Stimulated activated CD8-positive, alpha-beta memory T cell treated with anti-CD3 and anti-CD28 coated beads, Interleukin-2, amount 100 ng/mL, for 1 hour (primary cell): Measurements from ENCODE around the gene ZMPSTE24.

ENCODE experiments used
- DNase-seq, 2 donors: peaks; one replicate each; pipeline ENCODE4 v3.0.0-alpha.2; 2020; ENCODE audit warnings: low read depth in 2 of 2

The ZMPSTE24 gene

DNA sequence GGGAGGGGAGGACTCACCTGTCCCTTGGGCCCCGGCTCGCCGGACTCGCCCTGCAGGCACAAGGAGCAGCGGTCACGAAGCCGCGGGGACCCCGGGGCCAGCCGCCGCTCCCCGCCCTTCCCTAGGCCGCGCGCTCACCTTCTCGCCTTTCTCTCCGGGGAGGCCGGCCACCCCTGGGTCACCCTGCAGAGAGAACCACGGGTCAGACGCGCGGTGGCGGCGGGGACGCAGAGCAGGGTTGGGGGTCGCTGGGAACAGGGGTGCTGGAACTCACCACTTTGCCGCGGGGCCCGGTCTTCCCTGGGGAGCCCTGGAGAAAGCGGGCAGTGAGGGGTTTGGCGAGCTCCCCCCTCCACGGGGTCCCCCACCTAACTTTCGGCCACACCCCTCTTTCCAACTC is 45.8 kb downstream of the ZMPSTE24 start:
- DNase-seq, result no peak

DNA sequence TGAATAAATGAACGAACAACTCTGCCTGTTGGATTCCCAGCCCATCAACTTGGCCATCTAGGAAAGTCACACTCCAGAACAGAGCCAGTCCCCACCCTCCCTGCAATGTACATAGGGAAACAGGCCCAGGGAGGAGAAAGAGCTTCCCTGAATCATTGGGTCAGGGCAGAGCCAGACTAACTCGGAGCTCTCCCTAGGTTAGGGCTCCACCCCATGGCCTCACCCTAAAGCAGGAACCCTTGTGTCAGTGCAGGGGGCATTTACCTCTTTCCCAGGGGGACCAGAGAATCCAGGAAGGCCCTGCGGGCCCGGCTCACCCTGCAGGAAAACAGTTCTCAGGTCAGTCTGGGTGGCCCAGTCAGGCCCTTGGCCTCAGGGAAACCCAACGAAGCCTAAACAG is 47.4 kb downstream of the ZMPSTE24 start:
- no peak for DNase-seq

DNA sequence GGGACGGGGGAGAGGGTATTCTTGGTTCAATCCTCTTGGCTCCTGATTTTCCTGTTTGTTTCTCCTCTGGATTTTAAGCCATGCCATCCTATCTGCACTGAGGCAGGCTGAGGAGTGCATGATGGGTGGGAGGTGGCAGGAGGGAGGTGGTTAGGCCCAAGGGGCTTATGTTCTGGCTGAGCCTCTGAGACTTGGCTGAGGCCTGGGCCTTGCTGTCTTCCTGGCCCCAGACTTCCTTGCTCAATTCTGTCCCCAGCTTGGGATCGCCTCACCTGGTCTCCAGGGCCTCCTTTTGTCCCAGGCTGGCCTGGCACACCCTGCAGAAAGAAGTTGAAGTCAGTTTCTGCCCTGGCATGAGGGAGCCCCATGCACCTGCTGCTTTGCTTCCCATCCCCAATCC is 47.8 kb downstream of the ZMPSTE24 start:
- no peak for DNase-seq

DNA sequence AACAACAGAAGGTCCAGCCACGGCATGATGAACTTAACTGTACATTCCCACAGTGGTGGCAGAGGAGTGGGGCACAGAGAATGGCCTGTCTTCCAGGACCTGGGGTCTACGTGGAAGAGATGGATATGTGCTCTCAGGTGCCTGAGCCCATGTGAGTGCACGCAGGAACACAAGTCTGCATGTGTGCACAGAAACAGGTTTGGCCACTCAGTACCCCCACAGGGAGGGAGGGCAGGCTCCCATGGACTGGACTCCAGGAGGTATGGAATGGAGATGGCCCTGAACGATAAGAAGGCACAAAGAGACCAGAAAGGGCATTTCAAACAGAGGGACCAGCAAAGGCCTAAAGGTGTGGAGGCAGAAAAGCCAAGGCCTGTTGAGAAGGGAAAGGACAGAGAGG is 48.3 kb downstream of the ZMPSTE24 start:
- DNase-seq, result no peak

DNA sequence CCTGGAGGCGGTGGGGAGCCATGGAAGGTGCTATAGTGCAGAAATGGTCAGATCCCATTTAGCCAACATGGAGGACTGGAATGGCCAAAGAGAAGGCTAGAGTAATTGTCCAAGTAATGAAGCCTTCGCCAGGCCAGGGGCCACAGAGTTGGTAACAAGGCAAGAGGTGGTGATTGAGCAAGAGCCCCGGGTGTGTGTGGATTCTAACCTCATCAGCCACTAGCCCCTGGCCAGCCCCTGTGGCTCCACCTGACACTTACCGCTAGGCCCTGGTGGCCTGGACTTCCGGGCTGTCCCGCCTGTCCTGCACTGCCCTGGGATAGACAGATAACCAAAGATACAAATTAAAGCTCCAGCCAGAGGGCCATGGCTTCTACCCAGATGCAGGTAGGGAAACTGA is 49.1 kb downstream of the ZMPSTE24 start:
- DNase-seq, result no peak

DNA sequence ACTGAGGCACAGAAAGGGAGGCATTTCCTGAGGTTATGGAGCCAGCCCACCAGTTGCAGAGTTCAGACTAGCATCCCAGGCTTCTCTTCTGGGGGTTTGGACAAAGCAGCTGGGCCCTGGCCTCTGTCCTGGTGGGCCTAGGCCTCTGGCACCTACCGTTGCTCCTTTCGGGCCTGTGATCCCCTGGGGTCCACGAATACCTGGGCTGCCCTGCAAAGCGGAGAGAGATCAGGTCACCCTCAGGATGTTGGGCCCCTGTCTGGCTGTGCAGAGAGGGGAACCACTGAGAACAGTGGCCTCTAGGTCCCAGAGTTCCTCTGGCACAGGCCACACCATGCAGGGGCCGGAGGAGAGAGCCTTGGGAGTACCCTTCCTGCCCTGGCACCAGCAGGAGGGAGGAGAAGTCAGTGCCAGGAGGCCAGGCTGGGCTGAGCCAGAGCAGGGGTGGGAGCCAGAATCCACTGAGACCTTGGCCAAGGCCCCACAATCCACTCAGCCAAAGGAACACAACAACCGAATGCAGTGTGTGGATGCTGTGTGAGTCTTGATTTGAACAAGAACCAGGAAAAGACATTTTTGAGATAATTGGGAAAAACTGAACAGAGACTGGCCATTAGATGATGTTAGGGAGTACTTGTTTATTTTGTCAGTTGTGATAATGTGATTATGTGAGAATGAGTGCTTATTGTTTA is 50.1 kb downstream of the ZMPSTE24 start:
- DNase-seq, result no peak

DNA sequence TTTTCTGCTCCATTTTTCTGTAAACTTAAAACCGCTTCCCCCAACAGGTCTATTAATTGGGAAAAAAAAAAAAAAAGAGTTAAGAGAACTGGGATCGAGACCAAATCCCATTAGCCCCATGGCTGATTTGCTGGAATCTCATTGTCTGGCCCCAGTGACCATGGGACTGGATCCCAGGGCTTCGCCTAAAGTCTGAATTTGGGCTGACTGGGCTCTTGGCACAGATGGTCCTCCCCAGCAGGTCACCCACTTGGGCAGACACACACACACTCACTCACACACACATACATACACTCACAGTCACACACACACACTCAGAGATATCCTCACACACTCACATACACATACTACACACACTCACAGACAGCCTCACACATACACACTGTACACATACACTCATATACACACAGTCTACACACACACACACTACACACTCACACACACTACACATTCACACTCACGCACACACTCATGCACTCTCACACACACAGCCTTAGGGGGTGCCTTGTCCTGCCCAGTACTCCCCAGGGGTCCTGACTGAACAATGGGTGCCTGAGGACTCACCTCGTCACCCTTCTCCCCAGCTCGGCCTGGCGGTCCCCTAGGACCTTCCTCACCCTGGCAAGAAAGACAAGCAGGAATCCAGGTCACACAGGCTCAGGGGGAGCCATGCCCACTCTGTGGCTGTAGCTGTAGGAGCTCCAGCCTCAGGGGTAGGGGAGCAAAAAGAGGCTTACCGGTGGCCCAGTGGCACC is 51.5 kb downstream of the ZMPSTE24 start:
- no peak for DNase-seq

DNA sequence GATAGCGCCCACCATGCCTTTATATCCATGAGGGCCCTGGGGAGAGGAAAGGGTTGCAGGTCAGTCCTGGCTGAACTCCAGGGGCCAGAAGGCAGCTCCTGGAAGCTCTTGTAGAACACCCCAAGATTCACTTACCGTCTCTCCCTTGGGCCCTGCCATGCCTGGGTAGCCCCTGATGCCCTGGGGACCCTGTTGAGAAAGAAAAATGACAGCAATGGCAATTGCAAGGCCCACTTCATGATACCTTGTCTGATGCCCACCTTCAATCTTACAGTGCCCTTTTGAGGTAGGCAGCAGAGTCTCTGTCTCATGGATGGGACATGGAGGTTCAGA is 52.1 kb downstream of the ZMPSTE24 start:
- DNase-seq, result no peak

DNA sequence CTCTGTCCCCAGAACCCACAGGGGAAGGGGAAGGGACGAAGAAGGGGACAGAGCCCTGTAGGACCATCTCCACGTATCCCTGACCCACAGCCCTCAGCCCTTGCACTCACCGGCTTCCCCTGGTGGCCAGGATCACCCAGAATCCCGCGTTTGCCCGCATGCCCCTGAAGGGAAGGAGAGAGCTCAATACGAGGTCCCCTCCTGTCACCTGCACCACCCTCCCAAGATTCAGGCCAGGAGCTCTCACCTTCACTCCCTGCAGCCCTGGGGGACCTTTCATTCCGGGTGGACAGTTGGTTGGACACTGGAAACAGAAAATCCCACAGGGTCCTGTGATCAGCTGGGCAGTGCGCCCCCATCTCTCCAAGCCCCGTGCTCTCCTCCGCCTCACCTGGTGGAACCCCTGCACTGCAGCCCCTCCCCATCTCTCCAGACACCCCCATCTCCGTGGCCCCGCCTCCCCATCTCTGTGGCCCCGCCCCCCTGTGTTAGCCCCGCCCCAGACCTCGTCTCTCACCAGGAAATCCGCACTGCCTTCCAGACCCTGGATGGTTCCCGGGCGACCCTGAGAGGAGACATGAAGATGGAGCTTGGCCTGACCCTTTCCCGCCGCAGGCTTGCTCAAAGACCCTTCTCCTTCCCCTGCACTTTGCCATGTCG is 53.1 kb downstream of the ZMPSTE24 start:
- DNase-seq, result no peak

DNA sequence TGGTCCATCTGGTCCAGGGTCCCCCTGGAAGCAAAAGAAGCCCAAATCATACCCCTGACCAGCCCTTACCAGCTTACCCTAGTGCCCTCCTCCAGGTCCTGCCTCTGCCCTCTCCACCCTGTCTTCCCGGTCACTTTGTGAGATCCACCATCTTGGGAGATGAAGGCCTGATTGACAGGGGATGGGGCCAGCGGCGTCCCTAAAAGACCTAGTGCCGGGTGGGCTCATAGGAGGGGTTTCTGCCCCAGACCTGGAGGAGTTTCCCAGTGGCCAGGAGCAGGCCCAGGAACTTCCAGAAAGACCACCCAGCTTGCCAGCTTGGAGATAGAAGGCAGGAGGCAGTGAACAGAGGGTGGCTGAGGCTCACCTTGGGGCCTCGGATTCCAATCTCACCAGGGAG is 53.7 kb downstream of the ZMPSTE24 start:
- no peak for DNase-seq

DNA sequence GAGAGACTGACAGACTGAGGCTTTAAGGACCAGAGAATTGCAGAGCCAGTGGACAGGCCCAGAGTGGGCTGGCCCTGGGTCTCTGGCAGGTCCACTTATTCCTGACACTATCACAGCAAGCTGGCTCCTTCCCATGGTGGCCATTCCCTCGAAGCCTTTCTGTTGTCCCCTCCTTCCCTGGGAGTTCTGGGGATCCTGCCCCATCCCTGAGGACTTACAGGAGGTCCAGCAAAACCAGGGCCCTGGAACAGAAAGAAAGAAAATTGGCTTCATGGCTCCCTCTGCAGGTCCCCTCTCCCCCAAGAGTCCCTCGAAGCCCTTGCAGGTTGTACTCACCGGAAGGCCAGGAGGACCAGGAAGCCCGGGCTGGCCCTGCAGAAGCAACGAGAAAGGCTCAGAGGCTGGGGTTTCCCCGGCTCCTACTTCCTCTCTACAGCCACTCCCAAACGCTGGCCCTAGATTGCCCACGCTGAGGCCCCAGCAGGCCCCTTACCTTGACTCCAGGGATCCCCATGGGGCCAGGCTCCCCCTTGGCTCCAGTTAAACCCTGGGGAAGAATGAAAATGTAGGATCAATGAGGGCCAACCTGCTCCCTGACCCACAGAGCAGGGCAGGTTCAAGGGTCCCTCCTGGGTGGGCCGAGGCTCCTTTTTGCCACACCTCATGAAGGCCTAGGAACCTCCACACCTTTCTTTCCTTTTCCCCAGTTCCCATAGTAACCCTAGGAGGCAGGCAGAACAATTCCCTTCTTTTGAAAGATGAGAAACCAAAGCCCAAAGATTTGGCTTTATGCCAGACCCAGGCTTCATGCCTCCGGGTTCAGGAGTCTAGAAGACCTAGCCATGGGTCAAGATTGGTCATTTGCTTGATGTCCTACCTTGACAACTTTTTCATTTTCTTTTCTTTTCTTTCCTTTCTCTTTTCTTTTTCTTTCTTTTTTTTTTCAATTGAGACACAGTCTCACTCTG is 54.5 kb downstream of the ZMPSTE24 start:
- DNase-seq, result no peak

DNA sequence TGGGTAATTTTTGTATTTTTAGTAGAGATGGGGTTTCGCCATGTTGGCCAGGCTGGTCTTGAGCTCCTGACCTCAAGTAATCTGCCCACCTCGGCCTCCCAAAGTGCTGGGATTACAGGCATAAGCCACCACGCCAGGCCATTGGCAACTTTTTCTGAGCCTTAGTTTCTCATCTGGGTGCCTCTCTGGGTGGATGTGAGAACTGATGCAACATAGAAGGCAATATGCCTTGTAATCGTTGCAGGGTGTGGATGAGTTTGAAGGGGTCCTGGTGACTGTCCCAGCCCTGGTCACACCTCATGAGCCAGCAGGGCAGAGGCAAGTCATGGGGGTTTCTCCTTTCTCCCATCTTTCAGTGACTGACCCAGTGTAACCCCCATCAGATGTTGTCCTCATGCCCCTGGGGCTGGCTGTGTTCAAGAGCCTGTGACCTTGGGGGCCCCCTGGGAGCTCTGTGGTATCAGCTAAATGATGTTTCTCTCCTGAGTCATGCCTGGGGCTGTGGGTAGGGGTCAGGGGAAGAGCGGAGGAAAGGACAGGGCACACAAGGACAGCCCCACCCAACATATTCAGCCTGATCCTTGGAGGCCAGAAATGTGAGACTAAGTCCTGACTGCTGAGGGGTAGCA is 55.4 kb downstream of the ZMPSTE24 start:
- DNase-seq, result no peak

DNA sequence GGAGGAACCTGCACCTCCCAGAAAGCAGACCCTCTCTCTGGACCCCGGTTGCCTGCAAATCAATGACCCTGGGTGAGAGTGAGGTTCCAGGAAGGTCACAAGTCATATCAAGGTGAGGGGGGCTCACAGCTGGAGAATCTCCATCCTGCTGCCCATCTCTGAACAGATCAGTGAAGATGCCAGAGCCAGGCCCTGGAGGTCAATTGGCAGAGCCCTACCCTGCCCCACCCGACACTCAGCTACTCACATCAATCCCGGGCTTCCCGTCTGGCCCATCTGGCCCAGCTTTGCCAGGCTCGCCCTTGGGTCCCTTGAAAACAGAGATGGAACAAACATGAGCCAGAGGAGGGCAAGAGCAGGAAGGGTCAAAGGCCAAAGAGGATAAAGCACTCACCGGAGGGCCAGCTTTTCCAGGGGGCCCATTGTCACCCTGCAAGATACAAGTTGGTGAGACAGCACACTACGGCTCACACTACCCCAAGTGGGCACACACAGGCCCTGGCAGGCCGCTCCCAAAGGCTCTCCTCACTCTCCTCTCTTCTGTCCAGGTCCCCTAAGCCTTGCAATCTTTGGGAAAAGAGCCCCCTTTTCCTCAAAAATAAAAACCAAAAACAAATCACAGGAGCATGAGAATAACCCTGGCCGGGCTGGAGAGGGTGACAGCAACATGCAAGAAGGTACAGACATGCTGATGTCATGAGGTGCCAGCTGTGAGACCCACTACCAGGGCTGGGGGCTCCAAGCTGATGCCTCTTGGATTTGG is 56.1 kb downstream of the ZMPSTE24 start:
- no peak for DNase-seq

DNA sequence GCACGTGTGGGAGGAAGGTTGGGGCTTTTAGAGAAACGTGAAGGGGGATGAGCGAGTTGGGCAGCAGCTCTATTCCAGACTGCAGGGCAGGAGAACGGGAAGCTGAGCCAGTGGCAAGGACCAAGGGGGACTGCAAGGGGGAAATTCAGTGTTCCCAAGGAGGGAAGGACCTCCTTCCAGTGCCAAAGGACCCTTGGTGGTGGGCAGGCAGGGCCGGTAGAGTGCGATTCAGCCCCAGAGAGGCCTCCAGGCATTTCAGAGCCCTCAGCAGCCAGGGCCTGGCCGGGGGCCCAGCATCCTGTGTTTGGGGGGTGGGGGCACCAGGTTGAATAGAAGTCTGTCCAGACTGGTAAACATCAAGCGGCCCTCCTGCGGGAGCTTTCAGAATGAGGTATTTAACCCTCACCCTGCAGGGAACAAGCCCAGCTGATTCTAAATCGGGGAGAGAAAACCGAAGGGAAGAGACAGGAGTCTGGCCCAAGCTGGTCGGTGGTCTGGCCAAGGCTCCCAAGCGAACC is 56.7 kb downstream of the ZMPSTE24 start:
- DNase-seq, result no peak

DNA sequence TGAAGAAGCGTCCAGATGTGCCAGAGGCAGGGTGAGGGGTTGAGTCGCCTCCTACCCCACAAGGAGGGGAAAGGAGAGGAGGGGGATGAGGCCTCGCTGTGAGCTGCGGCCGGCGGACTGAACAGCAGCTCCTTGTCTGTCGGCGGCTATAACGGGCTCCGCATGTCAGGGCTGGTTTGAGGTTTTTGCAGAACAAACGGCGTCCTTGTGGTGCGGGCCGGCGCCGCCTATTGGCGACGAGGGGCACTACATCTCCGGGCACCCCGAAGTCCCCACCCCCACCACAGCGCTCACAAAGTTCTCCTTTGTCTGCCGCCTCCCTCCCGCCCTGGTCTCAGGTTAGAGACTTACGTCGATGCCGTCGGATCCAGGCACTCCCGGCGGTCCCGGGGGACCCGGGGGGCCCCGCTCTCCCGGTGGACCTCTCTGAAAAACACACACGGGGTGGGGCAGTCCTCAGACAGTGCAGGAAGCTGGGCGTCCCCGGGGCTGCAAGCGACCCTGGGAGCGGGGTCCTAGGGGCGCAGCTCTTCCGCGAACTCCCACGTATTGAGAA is 57.3 kb downstream of the ZMPSTE24 start:
- peak; percentile 67 to 68 for DNase-seq

DNA sequence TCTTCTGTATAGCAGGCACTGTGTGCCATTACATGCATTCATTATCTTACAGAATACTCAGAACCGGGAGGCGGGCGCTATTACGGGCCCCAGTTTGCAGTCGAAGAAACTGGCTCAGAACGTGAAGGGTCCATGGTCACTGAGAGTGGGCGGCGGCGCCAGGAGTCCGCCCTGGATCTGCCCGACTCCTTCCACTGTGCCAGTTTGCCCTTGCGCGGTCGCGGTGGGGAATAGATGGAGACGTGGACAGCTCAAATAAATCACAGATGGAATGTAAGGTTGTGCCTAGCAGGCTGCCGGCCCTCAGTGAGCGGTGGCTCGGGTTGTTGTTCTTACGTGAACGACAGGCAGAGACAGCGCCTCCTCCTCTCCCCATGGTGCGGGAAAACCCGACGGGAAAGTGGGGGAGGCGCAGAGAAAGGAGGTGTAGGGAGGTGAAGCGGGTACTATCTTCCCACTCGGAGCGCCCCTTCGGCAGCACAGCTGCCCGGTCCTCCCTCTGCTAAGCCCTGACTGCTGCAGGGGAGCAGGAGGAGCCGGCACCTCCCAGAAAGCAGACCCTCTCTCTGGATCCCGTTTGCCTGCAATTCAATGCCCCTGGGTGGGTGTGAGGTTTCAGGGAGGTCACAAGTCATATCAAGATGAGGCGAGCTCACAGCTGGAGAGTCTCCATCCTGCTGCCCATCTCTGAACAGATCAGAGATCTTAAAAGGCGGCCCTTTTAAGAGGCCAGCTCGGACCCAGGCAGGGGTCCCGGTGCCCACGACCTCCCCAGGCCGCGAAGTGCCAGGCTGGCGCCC is 58.0 kb downstream of the ZMPSTE24 start:
- no peak for DNase-seq

DNA sequence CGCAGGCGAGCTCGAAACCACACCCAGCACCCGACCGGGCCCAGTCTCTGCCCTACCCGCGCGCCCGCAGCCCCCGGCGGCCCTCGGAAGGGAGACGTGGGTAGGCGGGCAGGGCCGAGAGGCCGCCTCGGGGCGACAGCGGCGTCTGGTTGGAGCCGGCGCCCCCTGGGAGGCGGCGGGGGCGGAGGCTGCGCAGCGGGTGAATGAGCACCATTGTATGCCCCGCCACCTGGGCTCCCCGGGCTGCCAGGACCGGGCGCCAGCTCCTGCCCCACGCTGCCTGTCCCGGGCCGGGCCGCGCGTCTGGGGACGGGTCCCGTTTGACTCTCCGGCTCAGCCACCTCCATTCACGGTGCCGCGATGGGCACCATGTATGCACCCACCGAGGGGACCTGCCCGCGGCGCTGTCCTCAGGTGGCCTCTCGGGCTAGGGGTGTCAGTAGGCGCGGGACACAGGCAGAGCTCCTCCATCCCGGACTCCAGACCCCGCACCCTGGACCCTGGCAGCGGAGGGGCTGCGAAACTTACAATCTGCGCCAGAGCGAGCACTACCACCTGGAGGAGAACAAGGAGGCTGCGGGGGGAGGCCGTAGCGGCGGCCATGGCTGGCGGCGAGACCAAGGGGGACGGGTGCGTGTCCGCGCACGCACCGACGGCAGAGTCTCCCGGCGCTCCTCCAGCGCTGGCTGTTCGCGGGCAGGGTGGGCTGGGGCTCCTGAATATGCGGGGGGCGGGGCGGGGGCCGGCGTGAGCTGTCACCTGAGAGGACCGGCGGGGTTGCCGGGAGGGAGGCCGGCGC is 58.8 kb downstream of the ZMPSTE24 start, which contains the start of gene COL9A2:
TSS of gene COL9A2 (minus strand) at position 692 of the 799 bp plus-strand sequence. CDS start at position 603, 89 bp downstream.
- peak; percentile 27 to 38 for DNase-seq

DNA sequence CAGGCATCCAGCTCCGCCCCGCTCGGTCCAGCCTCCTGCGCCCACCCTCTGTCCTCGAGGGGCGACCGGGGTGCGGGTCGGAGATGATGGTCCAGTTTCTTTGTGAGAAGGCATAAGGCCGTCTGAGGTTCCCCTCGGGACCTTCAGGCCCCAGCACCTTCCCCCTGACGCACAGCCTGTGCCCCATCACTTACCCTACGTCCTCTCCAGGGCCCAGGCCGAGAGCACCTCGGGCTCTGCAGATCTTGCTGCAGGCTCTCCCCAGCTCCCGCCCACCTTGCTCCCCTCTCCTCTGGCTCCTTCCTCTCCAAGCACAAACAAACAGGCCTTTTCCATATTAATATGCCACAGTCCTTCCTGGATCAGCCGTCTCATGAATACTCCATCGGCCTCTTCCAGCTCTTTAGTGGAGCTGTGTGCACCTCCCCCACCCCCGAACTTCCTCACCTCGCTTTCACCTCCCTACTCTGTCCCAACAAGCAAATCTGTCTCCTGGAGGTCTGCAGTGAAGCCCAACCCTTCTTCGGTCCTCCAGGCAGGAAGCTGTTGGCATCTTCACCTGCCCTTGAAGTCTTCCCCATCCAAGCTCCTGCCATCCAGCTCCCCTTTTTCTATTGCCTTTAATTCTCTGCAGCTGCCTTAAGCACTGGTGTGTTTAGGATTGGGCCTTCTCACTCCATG is 59.5 kb downstream of the ZMPSTE24 start:
- no peak for DNase-seq
